ELF-1 (cell line): ENCODE data around the gene OGDH.
A peak's percentile ranks its signal among the peaks of the same experiment; 100 is the strongest.
"Not testable (repeated sequence)": the region's sequence is repeated elsewhere in the genome, so short reads cannot be mapped to it uniquely, and the experiment has no call there.

Experiments used
- DNase-seq: peaks from one replicate; pipeline ENCODE4 v3.0.0-alpha.2; 2016; ENCODE audit warnings: low read depth, low spot score

Gene OGDH

GRCh38 chr7:44606341-44607140 is at the start of gene OGDH:
OGDH (plus strand) TSS chr7:44606627; CDS start chr7:44624344, 17,717 bp downstream.
- peak; percentile 99 for DNase-seq

- DNase-seq, result no peak
Observed at GRCh38 chr7:44557485-44557884, 48.9 kb upstream of the OGDH start.

- no peak for DNase-seq
Observed at GRCh38 chr7:44559485-44559884, 46.9 kb upstream of the OGDH start.

GRCh38 chr7:44561481-44561880 is 44.9 kb upstream of the OGDH start:
- no peak for DNase-seq

GRCh38 chr7:44561962-44562621 is 44.3 kb upstream of the OGDH start:
- DNase-seq, result peak; percentile 55

- not testable (repeated sequence) for DNase-seq
Observed at GRCh38 chr7:44562622-44562962, 43.8 kb upstream of the OGDH start.

- no peak for DNase-seq
Observed at GRCh38 chr7:44563171-44563679, 43.2 kb upstream of the OGDH start.

GRCh38 chr7:44564606-44565005 is 41.8 kb upstream of the OGDH start:
- no peak for DNase-seq

GRCh38 chr7:44565097-44565794 is 41.2 kb upstream of the OGDH start:
- DNase-seq, result peak; percentile 79

- no peak for DNase-seq
Observed at GRCh38 chr7:44565795-44566559, 40.5 kb upstream of the OGDH start.

- no peak for DNase-seq
Observed at GRCh38 chr7:44566680-44567079, 39.7 kb upstream of the OGDH start.

- DNase-seq, result no peak
Observed at GRCh38 chr7:44567884-44568283, 38.5 kb upstream of the OGDH start.

- no peak for DNase-seq
Observed at GRCh38 chr7:44568771-44569560, 37.5 kb upstream of the OGDH start.

- no peak for DNase-seq
Observed at GRCh38 chr7:44569959-44570358, 36.5 kb upstream of the OGDH start.

- DNase-seq, result no peak
Observed at GRCh38 chr7:44572771-44573170, 33.7 kb upstream of the OGDH start.

- DNase-seq, result peak; percentile 96
Observed at GRCh38 chr7:44573464-44574286, 32.8 kb upstream of the OGDH start, which contains the start of gene DDX56. DDX56 (minus strand) TSS chr7:44573908; CDS start chr7:44573895, 13 bp downstream.

- DNase-seq, result no peak
Observed at GRCh38 chr7:44574287-44574872, 32.0 kb upstream of the OGDH start.

GRCh38 chr7:44575054-44575453 is 31.4 kb upstream of the OGDH start:
- no peak for DNase-seq

- DNase-seq, result no peak
Observed at GRCh38 chr7:44576228-44576627, 30.2 kb upstream of the OGDH start.
